Ureter (tissue), 1 donor: ENCODE results near the gene TTL. TPM values are rescaled to one million over a fixed set of nuclear protein-coding genes. Genes with fewer than 3 reads are reported as not detected.

ENCODE experiments used
- DNase-seq: peaks from one replicate; pipeline ENCODE4 v3.0.0-alpha.2; 2020; ENCODE audit warnings: low spot score
- total RNA-seq: library from RNA; stranded (reverse); gene quantifications from one replicate; pipeline ENCODE4 v1.2.4, GENCODE V29; 2023
- donor health status: DM: yes; HTN: yes; CAD: no.

TTL gene
- total RNA-seq, 1 donor from 2014 or later: 22.2 TPM

DNA sequence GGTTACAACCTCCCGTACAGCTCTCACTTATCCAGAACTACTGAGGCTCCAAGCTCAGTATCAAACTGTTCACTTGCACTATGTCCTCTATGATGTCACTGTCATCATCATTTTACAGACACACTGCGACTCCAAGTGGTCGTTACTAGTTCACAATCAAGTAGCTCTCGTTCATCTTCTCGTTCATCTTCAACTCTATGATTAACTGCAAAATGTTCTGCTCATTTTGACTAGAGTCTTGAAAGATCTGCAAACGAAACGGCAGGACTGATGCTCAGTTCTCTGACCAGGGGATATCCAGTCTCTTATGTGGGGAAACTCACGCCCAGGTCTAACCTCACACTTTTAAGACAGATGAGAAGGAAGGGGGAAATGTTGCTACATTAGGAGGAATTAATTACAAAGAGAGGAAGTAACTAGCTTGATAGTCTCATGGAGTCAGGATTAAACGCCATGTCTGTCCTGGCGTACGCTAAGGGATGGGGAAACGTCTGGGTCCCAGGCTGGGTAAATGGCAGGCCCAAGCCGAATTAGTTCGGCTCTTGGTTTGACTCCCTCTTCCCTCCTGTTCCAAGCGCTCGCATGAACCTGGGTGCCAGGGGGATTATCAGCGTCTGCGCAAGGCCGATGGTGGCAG is 101.7 kb downstream of the TTL start:
- DNase-seq: no peak

DNA sequence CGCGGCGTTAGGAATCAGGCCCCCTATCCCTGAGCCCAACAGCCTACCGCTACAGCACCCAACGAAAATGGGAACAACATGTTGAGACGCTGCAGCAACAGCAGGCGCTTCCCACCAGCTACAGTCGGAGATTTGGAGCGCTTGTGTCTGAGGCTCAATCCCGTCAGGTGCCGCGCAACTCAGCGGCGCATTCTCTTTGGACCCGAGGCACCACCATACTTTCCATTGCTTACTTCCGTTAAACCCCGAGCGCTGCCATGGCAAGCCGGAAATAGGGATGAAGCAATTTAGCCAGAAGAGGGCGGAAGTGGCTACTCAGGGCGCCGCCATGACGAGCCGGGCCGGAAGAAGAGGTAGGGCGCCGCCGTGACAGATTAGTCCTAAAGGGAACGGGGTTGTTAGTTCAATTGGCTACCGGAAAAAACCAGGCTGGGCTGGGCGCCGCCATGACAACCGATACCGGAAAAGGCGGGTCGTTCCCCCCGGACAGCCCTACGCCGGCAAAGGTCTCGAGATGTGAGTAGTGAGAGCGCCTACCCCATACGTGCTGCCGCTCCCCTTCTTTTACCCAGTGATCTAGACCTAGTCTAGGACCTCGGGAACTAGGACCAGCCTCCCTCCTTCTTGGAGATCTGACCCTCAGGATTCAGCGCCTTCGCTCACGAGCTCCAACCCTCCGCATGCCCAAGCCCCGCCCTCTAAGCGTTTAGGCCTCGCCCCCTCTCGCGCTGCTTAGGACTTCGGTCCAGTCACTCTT is 102.4 kb downstream of the TTL start, which contains the start of gene CHCHD5:
Gene CHCHD5, plus strand, starts transcription at position 476 of the 757 bp plus-strand sequence. Its CDS starts 39 bp downstream, at position 515.
- DNase-seq: peak; percentile 98

DNA sequence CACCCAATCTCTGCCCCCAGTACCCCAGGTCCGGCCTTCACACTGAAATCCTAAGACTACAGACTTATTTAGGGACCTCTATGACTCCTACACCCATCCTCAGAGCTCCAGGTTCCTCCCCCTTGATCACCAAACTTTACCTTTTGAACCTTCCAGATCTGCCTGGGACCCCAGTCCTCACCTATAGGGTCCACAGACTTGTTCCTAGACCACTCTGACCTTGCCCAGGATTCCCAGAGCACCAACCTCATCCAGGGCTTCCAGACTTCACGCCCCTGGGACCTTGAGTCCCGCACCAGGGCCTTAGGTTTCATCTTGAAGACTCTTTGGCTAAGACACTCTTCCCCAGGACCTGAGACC is 102.9 kb downstream of the TTL start:
- no peak for DNase-seq

DNA sequence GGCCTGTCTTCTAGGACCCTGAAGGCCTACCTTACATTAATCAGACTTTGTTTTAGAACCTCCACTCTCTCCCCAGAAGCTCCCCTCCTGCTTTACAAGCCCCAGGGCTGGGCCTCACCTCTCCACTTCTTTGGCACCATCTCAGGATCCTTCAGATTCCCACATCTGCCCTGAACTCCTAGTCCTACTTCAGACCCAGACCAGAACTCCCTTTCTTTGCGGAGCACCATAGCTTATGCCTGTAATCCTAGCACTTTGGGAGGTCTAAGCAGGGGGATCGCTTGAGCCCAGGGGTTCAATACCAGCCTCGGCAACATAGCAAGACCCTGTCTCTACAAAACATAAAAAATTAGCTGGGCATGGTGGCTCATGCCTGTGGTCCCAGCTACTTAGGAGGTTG is 103.4 kb downstream of the TTL start:
- DNase-seq: no peak

DNA sequence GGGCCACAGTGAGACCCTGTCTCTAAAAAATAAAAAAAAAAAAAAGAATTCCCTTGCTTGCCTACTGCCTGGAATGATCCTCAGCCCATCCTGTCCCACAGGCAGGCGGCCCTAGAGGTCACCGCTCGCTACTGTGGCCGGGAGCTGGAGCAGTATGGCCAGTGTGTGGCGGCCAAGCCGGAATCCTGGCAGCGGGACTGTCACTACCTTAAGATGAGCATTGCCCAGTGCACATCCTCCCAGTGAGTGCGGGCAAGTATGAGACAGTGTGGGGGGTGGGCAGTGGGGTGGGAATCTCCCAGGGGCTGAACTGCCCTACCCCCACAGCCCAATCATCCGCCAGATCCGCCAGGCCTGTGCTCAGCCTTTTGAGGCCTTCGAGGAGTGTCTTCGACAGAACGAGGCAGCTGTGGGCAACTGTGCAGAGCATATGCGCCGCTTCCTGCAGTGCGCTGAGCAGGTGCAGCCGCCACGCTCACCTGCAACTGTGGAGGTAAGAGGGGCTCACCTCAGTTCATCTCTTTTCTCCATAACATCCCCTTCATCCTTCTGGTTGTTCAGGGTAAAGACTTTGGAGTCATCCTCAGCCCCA is 104.0 kb downstream of the TTL start:
- no peak for DNase-seq

DNA sequence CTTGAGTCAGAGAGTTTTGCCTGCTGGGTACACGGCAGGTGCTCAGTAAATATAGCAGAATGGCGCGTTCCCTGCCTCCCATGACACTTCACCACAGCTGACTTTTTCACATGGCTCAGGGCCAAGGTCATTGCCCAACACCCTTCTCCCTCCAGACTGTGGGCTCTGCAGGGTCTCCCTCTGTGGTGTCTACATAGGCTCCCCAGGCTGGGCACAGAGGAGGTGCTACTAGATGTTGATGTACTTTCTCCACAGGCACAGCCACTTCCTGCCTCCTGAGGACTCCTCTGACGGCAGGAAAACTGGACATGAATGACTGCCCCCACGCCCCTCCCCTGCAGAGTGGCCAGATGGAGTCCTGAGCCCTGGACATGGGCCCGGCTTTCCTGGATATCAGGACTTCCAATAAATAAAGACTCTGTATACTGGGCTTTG is 106.7 kb downstream of the TTL start:
- no peak for DNase-seq

Other genes with a start within 250 kb of the TTL start
- gene ZC3H8, start 227.1 kb upstream of the TTL start, total RNA-seq: 23.9 TPM
- 18.9 TPM for gene ZC3H6, start 206.6 kb upstream of the TTL start, total RNA-seq
- gene RGPD8, start 48.5 kb upstream of the TTL start, total RNA-seq: 20.1 TPM
- gene POLR1B, start 60.3 kb downstream of the TTL start, total RNA-seq: 28.7 TPM
- 43.0 TPM for gene CHCHD5, start 102.5 kb downstream of the TTL start, total RNA-seq
- 77.2 TPM for gene SLC20A1, start 163.8 kb downstream of the TTL start, total RNA-seq
- gene NT5DC4, start 238.9 kb downstream of the TTL start, total RNA-seq: not detected